ENCODE measurements around the gene TCERG1L.

GRCh38 chr10:131271966-131272365 lies 39.6 kb downstream of the TCERG1L start:
- TF ChIP-seq POLR2AphosphoS5 (IDR thresholded peaks at IDR 0.05; ENCODE audit: low read depth, low read length) (no peak), SIN3A (IDR thresholded peaks at IDR 0.05; ENCODE audit: borderline replicate concordance, insufficient read depth, low read length) (no peak), TAF1 (IDR thresholded peaks at IDR 0.05; ENCODE audit: borderline replicate concordance, insufficient read depth, low read length) (no peak)
